Measurements from ENCODE around the gene EIF3J.

DNA sequence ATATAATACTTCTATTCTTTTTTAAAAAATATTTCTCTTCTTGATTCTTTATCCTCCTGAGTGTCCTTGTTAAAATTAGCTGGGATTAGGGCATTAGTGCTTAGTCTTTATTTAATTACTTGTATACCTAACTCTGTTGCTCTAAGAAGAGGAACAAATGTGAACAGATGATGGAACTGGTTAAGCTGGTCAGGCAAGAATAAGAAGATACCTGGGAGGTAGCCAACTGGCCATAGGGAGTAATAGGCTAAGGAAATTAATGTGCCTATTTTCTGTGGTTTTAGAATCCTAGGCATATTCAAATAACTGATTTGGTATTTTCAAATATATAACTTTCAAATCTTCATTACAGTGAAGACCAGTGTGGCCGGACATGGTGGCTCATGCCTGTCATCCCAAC lies 54.4 kb downstream of the EIF3J start:
- TF ChIP-seq SMC3 (IDR thresholded peaks at IDR 0.05) (no peak), POLR2A (IDR thresholded peaks at IDR 0.05; ENCODE audit: low read length) (no peak), REST (IDR thresholded peaks at IDR 0.05) (no peak), CEBPB (IDR thresholded peaks at IDR 0.05) (no peak), CTCF (IDR thresholded peaks at IDR 0.05) (no peak), USF2 (IDR thresholded peaks at IDR 0.05) (no peak), RAD21 (conservative IDR thresholded peaks at IDR 0.05 in 1 of 2, IDR thresholded peaks at IDR 0.05 in 1 of 2) (no peak), TFCP2L1 (CRISPR knock-in tag; IDR thresholded peaks at IDR 0.05) (no peak), NFE2L2 (conservative IDR thresholded peaks at IDR 0.05; ENCODE audit: low read length) (no peak), BCL3 (IDR thresholded peaks at IDR 0.05) (no peak), MAX (IDR thresholded peaks at IDR 0.05) (no peak), SREBF2 (IDR thresholded peaks at IDR 0.05) (no peak), CHD2 (IDR thresholded peaks at IDR 0.05; ENCODE audit: low read length, partially characterized antibody) (no peak), HDAC2 (IDR thresholded peaks at IDR 0.05) (no peak)

Measured in A549 (cell line).